Measurements from ENCODE around the gene SSR4.
"Not testable (repeated sequence)": the region's sequence is repeated elsewhere in the genome, so short reads cannot be mapped to it uniquely, and the experiment has no call there.

Gene SSR4

DNA sequence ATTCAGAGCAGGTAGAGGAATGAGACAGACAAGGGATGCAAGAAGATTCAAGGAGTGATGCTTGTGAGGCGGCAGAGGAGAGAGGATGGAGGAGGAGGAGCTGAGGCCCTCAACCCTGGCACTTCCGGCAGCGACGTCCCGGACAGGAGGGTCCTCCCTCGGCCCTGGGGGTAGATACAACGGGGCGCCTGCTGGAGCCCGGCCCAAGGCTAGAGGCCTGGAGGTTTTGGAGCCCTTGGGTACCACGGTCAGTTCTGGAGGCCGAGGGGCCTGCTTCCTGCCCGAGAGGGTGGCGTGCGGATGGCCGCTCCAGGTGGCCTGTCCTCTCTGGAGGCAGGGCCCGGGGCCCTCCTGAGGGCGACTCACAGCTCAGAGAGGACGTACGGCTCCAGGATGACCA lies 13.5 kb downstream of the SSR4 start:
- no peak for DNase-seq

DNA sequence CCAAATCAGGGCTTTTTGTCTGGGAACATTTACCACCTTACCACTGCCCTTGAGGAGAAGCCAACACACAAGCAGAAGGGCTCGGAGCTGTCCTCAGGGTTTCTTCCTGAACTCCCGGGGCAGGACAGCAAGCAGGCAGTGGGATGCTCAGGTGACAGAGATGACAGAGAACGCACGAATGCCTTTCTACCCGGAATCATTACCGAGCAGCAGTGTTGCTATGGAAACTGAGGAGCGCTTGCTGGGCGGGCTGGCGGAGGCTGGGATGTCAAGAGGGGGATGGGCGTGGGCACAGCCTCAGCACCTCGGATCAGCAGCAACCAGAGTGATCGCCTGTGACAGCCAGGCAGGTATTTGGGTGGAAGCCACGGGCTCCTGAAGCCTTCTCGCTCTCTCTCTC lies 17.8 kb downstream of the SSR4 start:
- DNase-seq = no peak

DNA sequence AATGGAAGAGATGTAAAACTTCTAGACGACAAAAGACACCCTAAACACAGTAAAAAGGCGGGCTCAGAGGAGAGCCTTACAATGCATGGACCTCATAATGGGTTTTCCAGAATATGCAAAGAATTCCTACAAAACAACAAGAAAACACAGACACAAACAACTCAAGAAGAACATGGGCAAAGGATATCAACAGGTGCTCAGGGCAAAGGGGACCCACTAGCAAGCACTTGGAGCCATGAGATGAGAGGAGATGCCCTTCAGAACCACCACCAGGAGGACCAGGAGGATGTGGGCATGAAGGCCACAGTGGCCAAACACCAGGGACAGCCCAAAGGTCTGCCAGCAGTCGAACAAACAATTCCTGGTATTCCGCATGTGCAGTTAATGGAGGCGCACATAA lies 18.7 kb downstream of the SSR4 start:
- DNase-seq = no peak

DNA sequence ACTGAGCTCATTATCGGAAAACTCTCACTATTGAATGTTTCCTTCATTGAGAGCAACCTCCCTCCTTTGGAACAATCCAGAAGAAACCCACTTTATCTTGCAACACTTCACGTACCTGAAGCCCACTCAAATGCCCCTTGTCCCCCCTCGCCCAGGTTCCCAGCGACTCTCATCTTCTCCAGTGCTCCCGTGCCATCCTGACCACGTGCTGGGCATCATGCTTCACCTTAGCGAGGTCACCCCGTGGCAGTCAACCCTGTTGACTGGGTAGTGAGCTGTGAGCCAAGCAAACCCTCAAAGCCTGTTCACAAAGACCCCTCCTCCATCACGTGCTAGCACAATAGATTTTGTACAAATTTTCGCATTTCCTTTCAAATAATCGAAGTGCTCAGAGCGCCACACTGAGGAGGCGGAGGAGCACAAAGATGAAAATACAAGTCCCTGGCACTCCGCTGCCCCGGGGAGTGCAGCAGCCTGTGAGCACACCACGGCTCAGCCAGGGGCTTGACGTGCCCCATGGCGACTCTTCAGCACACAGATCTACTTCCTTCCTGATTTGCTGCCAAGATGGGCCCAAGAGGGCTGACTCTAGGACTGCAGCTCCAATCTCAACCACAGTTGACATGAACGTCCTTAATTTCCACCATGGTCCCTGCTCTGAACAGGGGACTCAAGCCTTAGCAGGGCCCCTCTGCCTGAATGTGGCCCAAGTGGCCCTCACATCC lies 20.3 kb downstream of the SSR4 start:
- DNase-seq = no peak

DNA sequence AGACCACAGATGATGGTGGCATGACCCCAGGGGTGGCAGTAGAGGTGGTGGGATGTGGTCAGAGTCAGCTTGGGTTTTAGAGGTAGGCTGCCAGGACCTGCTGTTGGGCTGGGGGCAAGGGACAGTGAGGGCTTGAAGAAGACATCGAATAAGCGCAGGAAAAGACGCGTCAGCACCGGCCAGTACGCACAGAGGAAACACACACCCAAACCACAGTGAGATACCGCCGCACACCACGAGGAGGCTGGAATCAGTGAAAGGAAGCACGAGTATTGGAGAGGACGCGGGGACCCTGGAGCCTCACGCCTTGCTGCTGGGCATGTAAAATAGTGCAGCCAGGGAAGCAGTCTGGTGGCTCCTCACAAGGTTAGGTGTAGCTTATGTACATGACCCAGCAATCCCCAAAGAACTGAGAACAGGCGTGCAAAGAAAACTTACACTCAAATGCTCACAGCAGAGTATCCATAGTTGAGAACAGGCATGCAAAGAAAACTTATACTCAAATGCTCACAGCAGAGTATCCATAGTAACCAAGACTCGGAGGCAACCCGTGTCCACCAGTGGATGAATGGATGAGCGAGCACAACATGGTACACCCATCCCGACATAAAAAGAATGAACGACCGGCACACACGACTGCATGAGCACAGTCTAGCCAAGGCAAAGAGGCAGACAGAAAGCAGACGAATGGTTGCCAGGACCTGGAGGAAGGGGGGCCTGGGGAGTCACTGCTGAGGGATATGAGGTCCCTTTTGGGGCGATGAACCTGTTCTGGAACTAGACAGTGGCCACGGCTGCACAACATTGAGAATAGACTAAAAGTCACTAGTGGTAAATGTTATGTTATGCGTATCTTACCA lies 22.6 kb downstream of the SSR4 start:
- peak; percentile 40 to 48 for DNase-seq

DNA sequence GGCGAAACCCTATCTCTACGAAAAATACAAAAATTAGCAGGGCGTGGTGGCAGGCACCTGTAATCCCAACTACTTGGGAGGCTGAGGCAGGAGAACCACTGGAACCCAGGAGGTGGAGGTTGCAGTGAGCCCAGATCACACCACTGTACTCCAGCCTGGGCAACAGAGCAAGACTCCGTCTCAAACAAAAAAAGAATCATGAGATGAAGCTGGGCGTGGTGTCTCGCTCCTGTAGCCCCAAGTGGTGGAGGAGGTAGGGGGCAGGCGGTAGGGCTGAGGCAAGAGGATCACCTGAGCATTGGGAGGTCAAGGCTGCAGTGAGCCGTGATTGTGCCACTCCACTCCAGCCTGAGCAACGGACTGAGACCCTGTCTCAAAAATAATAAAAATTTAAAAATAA lies 23.6 kb downstream of the SSR4 start:
- DNase-seq = not testable (repeated sequence)

DNA sequence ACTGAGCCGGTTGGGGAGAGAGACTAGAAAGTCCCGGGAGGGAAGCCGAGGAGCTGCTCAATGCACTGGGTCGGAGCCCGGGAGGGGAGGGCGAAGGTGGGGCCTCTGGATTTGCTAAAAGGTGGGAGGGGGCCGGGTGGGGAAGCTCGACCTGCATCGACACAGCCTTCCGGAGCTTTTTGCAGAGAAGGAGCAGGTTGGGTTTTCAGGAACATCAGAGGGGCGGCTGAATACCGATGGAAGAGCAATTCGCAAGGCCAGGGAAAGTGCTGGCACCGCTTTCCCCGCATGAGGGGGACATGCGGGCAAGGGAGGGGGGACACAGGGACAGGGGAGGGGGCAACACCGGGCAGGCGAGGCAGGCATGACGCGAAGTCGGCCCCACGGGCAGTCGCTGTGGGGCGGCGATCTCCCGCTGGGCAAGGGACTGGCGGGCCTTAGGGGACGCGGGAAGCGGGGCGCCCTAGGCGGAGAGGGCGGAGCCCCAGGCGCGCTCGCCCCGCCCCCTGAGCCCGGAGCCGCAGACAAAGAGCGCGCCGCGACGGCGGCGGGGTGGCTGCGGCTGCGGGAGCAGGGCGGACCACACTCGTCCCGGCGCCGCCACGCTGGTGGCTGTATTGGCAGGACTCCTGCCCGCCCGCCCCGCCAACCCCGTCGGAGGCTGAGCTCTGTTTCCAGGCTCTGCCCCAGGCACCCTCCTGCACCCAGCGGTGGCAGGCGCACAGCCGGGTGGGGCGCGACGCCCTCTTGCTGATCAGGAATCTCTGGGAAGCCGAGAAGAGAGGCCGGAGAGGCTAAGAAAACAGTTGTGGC lies 24.3 kb downstream of the SSR4 start:
- DNase-seq = peak; percentile 55 to 59

DNA sequence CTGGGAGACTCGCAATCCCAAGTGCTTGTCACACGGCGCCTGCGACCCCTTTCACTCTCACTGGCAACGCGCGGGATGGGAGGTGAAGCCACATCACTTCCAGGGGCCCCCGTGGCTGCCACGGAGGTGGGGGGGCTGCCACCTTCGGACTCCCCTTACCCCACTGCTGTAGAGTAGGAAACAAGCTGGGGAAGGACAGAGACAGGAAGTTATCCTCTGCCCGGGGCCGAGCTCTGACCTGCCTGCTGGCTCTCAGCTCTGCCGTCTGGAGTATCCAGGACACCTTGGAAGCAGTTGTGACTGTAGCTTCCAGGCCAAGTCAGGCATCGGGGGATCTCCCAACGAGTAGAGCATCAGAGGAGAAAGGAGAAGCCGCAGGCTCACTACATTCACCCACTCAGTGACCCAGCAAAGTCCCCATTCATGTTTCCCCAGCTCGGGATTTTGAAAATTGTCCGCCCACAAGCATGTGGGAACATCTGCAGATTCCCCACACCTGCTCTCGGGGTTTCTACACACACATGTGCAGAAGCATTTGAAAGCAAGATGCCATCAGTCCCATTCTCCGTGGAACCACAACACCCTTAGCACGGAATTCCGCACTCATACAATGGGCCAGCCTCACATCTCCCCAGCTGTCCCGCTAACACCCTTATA lies 25.0 kb downstream of the SSR4 start:
- DNase-seq = no peak

DNA sequence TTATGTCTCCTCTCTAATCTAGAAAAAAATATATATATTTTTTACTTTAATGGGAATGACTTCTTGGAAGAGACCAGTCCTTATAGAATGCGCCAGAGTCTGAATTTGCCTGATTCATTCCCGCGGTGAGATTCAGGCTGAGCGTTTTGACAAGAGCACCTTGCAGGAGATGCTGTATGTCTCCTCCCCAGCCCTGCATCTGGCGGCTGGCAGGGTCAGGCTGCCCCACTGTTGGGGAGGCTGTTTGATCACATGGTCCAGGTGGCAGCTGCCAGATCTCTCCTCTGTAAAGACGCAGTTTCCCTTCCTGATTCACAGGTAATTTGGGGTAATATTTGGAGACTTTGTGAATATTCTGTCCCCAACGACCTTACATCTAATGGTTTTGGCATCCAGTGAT lies 26.1 kb downstream of the SSR4 start:
- DNase-seq = no peak

DNA sequence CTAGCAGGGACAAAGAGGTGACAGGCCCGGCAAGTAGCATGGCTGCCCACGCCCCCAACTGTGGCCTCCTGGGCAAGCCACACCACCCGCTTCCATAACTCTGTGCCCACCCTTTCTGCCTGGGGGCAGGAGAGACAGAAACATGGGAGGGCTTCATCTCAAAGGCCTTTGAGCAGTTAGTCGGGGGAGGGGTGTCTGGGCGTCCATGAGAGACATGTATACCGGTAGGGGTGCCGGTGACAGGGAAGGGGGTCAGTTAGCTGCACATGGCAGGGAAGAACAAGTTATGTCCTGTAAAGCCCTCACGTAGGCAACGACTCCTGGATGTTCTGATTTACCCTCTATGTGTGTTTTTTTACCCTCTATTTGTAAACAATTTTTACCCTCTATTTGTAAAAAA lies 26.6 kb downstream of the SSR4 start:
- no peak for DNase-seq

DNA sequence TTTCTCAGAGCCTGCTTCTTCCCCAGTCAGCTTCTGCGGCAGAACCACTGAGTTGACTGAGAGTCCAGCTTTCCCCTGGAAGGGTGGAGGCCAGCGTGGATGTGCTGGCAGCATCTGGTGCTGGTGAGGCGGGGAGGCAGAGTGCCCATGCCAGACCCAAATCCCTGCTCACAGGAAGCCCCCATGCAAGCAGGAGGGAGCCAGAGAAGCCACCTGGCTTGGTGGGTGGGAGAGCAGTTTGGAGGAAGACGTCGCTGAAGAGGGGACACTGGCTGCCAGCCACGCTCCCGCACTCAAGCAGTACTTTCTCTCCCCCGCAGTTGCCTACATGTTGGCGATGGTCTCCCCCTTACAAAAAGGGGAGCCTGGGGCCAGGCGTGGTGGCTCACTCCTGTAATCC lies 29.9 kb downstream of the SSR4 start:
- no peak for DNase-seq

DNA sequence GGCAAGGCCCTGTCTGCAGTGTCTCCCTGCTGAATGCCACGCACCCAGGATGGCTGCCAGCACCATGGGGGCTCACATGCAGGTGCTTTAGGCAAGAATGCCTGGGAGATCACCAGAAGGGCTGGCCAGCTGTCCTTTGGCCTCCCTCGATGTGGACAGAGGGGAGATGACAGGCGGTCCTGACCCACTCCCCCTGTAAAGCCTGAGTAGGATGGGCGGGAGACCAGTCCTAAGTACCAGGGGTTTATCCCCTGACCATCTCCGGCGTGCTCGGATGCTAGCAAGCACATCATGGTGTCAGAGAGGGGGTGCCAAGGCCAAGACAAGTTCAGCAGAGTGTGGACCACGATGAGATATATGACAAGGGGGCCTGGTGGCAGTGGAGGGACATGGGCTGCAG lies 30.6 kb downstream of the SSR4 start:
- no peak for DNase-seq

DNA sequence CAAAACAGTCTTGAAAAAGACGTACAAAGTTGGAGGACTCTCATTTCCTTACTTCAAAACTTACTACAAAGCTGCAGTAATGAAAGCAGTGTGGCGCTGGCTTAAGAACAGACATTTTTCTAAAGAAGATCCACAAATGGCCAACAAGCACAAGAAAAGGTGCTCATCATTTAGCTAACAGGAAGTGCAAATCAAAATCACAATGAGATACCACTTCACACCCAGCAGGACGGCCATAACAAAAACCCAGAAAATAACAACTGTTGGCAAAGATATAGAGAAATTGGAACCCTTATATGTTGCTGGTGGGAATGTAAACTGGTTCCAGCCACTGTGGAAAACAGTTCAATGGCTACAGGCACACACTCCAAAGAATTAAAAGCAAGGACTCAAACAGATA lies 32.5 kb downstream of the SSR4 start:
- DNase-seq = no peak

DNA sequence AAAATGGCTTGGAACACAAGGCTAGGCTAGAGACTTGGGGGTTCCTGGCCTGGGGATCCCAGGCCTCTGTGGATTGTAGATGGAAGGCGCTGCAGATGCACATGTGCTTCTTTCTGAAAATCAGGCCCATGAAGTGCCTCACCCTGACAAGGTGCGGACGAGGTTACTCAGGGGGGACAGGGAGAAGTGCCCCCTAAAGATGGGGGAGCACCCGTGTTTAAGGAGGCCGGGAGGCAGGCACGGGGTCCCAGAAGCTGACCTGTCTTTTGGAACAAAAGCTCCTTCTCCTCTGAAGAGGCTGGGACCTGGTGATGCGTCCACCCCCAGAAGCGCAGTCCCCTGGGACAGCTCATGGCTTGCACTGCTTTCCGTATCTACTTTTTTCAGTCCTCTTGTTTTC lies 33.4 kb downstream of the SSR4 start:
- DNase-seq = no peak

DNA sequence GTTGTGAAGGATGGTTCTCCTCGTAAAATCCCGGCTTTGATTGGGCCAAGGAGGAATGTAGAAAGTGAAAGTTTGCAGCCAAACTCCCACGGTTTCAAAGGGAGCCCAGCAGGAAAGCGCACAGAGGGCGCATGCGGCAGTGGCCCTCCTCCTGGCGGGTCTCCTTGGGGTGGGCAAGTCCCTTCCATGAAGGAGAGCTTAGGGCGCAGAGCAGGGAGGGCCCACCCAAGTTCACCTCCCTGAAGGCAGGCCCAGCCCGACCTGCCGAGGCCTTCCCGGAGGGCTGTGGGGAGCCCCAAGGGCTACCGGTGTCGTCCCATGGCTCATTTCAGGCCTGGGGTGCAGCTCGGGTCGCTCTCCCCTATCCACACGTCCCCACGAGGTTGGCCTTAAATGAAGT lies 33.8 kb downstream of the SSR4 start:
- no peak for DNase-seq

DNA sequence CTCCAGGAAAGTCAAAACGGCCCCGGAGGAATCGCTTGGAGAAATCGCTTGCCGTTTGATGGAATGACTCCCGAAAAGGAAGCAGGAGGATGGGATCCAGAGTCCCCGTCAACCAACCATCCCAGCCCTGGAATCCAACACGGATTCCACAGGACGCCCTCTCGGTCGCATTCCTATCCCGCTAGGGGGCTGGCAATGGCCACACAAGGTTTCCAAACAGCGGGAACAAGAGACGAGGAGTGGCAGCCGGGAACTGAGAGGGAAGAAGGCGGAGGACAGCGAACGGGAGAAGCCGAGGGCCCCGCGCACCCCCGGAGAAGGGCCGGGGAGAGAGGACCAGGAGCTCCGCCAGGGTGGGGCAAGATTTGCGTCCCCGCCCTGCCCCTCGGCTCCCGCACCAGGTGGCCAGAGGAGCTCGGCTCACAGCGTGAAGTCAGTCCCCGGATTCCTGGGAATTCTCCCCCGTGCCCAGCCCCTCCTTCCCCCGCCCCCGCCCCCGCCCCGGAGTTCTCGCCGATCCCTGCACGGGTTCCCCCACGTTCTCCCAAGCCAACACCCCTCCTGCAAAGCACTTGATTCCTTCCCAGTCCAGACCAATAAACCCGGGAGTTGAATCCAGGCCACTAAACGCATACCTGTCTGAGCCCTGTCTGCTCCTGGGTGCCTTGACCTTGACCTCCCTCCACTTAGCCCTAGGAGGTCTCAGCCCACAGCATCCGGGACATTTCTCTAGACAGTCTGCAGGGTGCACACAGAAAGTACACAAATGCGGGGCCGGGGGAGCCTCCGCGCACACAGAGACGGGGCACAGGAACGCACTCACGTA lies 34.5 kb downstream of the SSR4 start:
- DNase-seq = no peak

DNA sequence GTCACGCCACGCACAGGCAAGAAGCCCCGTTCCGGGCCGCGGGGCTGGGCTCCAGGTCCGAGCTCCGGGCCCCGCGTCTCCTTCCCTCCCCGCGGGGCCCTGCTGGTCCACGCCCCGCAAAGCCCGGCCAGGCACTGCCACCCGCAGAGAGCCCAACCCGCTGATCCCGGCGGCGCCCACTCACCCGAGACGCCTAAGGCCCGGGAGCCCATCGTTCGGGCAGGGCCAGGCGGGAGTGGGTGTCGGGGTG lies 35.0 kb downstream of the SSR4 start:
- no peak for DNase-seq

DNA sequence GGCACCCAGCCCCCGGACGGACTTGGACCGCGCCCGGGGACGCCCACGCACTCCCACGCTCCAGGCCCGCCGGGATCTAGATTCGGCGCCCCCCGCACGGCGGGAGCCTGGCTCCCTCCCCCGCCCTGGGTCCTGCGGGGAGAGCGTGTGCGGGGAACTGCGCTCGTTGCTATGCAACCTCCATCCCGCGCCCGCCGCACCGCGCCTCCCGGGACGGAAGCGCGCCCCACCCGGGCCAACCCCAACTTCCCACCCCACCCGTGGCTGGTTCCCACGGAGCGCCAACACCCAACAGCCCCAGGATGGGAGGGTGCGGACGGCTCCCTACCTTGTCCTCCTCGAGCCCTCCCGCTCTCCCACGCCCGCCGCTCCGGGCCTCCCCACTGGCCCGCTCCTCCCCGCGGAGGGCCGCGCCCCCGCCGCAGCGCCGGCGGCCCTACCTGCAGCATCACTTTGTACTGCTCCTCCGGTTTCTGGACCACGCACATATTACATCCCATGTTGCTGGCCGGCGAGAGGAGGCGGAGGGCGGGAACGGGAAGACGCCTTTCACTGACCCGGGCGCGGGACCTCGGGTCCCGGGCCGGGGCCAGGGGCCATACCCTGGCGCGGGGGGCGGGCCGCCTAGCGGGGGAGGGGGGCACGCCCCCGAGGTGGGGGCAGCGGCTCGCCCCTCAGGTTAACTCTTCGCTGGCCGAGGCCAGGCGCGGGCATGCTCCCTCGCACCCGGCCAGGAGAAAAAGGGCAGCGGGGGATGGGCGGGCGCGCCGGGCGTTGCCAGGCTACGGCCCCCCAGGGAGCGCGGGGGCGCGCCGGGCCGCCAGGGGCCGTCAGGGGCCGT lies 35.6 kb downstream of the SSR4 start, which contains the start of gene PDZD4:
Gene PDZD4, minus strand, starts transcription at position 746 of the 841 bp plus-strand sequence. Its CDS starts 246 bp downstream, at position 500.
- DNase-seq = peak in 1 of 2 donors; percentile 20

DNA sequence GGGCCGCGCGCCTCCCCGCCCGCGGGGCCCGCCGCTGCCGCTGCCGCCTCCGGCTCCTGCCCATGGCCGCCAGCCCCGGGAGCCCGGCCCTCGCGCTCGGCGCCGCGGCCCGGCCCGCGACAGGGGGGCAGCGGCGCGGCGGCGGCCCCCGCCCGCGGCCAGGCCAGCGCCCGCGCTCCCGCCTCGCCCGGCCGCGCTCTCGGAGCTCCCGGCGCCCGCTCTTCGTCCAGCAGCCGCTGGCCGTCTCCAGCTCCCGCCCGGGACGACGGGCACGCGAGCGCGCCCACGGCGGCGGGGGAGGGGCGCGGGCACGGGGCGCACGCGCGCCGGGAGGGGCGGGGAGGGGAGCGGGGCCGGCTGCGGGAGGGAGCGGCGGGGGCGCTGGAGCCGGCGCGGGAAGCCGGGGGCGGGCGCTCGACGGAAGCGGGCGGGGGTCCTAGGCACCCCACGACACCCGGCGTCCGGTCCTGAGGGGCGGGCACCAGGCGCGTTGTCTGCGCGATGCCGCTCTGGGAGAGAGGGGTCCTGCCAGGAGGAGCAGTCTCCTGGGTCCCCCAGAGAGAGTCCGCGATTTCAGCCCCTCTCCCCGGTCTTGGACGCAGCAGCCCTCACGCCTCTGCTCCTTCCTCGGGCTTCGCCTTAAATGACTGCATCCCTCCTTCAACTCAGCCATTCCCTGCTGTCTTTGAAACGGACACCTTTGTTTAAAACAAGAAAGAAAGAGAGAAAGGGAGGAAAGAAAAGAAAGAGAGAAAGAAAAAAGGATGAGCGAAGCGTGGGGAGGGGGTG lies 36.4 kb downstream of the SSR4 start:
- no peak for DNase-seq

DNA sequence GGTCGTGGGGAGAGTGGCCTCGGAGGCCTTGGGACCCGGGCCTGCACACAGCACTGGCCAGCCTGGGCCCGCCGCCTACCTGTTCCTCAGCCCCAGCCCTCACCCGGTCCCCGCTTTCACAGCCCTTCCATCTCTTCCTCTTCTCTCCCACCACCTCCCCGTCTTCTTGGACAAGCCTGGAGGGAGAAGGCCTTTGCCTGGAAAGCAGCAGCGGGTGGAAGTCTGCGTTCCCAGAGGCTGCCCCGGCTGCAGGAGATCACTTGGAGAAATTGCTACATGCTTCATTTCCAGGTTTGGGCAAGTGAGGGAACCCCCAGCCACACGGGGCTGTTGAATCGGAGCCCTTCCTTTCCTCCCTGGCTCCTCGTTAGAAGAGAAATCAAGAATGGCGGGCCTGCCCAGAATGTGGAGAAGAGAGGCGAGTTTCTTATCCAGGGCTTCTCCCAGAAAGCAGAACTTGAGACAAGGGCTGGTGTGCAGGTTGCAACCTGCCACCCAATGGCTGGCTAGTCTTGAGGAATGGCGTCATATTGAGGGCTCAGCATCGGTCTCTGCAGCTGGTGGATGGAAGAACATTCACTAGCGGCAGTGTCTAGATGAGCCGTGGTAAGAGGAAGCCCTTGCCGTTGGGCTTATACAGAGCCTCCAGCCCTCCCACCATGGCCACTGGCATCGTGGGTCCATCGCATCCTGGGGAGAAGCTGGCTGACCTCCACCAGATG lies 37.1 kb downstream of the SSR4 start:
- no peak for DNase-seq

All from CD4-positive, alpha-beta T cell treated with Interleukin-1 beta for 1 hour (primary cell).